Left renal pelvis (tissue), 4 donors: ENCODE measurements around the gene NDP. TPM values are rescaled to one million over a fixed set of nuclear protein-coding genes. Genes with fewer than 3 reads are reported as not detected.

Experiments used
- DNase-seq, 4 donors: peaks; one replicate each; pipeline ENCODE4 v3.0.0-alpha.2; 2013; ENCODE audit warnings: low read depth in 4 of 4, low spot score in 3 of 4
- polyA plus RNA-seq, 4 donors: library from polyadenylated mRNA; unstranded; fragments of 120-200 nt; gene quantifications; one replicate each; pipeline ENCODE4 v1.2.1, GENCODE V29; 2013; ENCODE audit not compliant: insufficient read length in 4 of 4

Gene NDP, protein sequence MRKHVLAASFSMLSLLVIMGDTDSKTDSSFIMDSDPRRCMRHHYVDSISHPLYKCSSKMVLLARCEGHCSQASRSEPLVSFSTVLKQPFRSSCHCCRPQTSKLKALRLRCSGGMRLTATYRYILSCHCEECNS
- polyA plus RNA-seq = 1 to 10 TPM in 3 of 4 donors, under 1 TPM in 1; 0.98 to 4.1 (median 1.9) TPM

DNA sequence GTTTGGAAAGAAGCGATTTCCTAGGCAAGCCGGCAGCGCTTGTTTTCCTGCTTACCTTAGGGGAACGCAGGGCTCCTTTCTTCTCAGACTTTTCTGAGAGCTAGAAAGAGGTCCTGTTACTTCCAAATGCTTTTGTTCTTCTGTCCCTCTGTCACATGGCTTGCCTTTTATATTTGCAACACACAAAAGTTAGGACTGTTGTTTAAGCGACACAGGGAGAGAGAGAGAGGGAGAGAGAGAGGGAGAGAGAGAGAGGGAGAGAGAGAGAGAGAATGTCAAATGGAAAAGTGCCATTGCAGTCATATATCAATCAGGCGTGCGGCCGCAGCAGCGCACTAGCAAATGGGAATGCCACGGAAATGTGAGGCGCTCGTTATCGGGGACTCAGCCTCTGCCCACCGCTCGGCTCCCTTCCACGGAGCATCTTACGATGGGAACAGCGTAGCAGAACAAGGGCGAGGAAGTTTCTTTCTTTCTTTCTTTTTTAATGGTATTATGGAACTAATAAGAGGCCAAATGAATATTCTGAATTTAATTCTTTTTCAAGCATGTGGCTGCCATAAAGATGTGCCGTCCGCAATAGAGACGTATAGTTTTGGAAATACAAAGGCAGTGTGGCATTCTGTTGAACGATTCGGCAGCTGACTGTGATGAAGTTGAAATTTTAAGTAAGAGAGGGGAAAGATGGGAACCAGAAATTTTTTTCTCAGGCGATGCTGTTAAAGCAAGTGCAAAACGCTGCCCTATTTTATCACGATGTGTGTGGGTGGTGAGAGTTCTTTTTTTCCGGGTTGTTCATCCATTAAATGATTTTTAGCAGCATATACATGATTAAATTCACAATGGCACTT lies at the start of gene NDP:
NDP (minus strand) TSS at position 142 of the 851 bp plus-strand sequence. CDS start 14,745 bp downstream, outside the sequence.
- DNase-seq = no peak

DNA sequence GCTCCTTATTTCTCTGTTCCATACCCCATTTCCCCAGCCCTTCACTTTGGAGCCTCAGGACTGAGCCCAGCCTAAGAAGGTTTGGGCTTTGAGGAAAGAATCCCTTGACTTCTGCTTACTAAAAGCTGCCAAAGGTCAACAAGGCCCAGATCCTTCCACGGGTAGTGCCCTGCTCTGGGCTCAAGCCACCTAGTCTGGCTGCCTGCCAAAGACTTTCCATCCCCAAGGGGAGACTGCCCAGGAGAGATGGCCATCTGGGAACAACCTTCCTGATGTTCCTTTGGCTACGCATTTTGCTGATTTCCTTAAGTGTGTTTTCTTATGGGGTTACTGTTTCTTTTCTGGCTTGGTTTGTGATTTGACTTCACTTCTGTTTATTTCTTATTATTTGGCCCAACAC lies 49.8 kb upstream of the NDP start:
- DNase-seq = no peak

DNA sequence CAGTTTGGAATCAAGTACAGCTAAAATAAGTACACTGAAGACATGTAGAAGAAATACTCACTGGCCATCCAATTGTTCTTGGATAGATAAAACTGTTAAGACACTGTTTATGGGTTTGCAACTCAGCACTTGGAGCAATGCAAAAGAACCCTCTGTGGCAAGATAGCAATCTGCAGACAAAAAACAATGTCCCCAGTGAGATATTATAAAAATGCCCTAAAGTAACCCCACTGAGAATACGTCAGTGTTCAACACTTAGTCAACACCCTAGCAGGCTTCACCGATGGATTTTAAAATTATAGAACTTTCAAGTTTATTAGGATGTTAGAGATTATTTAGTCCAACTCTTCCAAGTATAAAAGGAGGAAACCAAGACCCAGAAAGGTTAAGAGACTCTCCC lies 47.5 kb upstream of the NDP start:
- no peak for DNase-seq

DNA sequence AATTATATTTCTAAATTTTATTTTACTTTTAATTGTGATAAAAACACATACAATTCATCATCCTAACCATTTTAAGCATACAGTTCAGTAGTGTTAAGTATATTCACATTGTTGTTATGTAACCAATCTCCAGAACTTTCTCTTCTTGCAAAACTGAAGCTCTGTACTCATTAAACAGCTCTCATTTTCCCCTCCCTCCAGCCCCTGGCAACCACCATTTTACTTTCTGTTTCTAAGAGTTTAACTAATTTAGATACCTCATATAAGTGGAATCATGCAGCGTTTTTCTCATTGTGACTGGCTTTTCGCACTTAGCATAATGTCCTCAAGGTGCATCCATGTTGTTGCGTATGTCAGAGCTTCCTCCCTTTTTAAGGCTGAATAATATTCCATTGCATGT lies 46.7 kb upstream of the NDP start:
- no peak for DNase-seq

DNA sequence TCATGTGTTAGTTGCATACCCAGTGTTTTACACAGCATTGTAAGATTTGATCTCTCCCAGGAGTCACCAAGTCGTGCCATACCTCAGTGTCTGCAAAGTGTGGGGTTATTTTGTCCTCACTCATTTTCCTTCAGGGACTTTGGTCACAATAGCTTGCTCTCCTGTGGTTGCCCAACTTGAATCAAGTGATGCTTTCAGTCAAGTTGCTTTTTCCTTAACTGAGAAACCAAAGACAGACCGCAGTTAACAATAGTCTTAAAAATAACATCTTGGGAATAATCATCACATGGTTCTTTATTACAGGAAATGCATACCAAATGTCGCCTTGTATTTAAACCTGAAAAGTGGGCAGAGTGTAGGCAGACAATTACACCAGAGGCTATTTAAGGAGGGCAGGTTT lies 44.5 kb upstream of the NDP start:
- no peak for DNase-seq

DNA sequence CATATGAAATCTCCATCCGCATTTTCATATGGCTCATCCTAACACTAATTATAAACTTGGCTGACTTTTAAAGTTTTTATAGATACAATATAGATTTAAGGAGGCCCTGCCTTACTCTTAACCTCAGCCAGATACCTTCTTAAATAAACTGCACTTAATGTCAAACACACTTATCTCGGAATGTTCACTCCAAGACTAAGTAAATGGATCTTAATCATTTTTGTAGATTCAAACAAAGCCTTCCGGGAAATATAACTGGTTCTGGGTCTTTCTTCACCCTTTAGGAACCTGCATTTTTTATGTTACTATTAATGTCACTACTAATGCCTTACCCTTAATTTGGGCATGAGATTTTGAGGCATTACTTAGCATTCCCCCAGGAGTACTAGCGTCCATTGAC lies 43.7 kb upstream of the NDP start:
- DNase-seq = no peak

DNA sequence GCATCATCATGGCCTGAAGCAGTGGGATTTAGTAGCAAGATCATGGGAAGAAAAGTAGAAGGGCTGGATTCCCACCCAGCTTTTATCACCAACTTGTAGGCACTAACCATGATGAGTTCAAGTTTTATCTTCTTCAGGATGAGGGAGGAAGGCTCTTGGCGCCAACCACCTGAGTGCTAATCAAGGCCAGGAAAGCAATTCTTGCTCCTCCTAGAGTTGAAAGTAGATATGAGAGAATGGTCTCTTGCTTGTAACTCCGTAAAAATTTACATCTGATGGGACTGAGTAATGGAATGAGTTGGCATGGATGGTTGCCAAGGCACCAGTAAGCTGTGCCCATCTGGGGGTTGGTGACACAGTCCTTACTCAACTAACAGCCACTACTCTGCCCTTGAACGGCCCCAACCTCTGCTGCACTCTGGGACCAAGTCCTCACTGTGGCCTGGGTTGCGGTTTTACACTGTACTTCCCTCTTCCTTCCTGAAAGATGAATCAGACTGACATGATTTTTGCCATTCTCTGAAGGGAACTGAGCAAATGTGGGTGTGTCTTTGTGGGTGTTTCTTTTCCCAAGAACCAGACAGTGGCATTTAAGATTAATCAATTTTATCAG lies 39.4 kb upstream of the NDP start:
- DNase-seq = no peak

DNA sequence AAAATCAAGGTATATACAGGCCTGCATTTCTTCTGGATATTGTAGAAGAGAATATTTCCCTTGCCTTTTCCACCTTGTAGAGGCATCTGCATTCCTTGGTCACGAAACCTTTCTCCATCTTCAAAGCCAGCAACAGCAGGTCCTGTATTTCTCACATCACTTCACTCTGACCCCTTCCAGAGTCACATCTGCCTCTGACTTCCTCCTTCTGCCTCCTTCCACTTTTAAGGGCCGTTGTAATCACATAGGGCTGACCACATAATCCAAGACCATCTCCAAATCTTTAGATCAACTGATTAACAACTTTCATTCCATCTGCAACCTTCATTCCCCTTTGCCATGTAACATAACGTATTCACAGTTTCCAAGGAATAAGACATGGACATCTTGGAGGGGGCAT lies 38.3 kb upstream of the NDP start:
- no peak for DNase-seq

DNA sequence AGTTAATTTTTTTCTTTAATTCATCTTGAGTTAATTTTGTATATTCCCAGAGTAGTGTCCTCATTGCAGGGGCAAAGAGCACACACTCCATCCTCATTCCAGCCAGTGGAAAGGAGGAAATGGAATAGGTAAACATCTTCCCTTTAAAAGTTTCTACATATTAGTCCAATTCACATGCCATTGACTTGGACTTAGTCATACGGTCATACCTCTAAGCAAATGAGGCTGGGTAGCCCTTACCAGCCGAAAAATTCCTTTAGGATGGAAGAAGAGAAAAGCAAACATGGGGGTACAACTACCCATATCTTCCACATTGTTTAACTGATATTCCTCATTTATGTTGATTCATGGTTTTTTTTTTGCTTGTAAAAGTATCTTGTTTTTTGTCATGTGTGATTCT lies 37.4 kb upstream of the NDP start:
- no peak for DNase-seq

DNA sequence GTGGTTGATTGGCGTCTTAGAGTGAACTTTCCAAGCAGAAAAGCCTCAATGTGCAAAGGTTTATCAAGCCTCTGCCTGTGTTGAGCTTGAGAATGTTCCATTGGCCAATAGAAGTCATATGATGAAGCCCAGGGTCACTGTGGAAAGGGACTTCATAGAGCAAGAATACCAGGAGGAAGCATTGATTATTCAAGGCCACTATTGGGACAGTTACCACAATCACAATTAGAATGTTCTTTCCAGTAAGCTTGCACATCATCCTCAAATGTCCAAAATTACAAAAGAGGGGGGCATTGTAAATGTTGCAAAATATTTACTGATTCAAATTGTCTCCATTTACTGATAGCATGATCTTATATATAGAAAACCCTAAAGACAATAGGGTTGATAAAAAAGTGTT lies 32.9 kb upstream of the NDP start:
- no peak for DNase-seq

DNA sequence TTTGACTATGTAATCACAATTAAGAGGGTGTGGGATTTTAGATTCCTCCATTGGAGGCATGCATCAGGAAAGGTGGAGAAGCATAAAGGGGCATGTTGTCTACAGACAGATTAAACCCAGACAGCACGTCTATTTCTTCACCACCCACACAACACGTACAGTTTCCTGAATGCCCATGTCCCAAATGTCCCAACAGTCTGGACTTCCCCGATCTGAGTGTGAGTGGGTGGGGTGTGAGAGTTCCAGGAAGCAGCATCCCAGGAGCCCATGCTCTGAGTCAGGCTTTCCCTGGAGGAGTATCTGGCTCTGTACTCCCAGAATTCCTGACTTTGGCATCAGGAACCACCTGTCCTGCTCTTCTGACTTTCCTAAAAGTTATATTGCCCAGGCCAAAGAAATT lies 30.8 kb upstream of the NDP start:
- DNase-seq = no peak

DNA sequence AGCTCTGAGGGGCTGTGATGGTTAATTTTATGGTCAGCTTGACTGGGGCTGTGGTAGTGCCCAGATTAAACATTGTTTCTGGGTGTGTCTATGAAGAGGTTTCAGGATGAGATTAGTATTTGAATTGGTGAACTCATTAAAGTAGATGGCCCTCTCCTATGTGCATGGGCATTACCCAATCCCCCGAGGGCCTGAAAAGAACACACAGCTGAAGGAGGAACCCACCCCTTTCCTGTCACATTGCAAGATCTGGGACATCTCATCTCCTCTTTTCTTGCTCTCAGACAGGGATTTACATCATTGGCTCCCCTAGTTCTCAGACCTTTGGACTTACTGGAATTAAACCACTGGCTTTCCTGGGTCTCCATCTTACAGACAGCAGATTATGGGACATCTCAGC lies 29.4 kb upstream of the NDP start:
- DNase-seq = no peak

DNA sequence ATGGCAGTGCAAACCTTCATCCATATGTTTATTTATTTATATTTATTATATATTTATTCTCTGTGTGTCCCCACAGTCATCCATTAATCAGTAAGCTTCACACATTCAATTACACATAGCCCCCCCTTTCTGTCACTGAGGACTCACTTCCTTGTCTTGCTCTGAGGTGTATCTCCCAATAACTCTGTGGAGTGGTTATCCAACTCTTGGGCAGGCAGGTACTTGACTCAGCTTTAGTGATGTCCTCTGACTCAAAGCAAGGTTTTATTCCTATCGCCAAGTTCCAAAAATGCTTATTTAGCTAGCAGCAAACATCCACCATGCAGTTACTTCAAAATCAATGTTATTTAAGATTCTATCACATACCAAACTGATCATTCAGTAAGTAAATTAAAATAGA lies 25.2 kb upstream of the NDP start:
- DNase-seq = no peak

DNA sequence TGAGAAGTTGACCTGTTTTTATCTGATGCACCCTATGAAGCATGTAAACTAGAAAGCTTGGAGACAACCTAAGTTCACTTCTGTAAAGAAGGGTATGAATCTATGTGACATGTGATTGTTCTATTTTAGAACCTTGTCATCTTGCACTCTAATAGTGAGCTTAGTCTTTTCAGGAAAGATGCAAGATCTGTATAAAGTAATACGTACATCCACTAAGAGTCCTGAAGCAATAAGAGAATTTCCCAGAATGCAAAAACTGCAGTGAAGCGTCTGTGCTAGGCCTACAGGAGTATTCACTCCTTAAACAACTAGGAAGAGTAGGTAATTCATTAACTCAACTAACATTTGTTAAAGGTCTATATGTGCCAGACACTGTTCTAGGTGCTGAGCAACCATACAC lies 23.3 kb upstream of the NDP start:
- DNase-seq = no peak

DNA sequence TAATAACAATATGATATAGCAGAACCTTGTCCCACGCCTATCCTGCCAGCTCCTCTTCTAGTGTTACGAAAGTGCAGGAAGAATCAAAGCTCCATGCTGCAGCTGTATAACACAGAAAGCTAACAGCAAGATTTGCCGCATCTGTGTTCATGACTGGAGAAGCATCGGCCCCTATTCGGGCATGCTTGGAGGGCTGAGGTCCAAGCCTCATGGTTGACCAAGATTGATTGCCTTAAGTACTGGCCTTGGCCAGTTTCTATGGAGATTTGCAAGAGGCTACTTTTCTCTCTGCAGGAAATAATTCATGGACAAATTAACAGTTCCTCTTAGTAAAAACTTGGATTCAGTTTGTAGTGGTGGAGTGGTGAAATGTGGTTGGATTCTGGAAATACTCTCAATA lies 12.9 kb upstream of the NDP start:
- no peak for DNase-seq

DNA sequence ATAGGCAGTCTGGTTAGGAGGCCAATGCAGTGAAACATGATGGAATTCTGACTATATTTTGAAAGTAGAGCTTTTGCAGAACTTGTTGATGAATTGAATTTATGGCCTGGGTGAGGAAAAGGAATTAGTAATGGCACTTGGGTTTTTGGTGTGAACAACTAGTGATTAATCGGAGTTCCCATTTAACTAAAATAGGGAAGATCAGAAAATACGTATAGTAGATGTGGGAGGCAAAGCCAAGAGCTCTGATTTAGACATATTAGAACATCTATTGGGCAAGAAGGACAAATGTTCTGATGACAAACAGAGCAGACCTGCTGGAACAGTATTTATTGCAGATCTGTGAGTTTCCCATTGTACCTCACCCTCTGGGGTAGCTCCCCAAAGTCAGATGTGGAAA lies 12.3 kb upstream of the NDP start:
- DNase-seq = no peak

DNA sequence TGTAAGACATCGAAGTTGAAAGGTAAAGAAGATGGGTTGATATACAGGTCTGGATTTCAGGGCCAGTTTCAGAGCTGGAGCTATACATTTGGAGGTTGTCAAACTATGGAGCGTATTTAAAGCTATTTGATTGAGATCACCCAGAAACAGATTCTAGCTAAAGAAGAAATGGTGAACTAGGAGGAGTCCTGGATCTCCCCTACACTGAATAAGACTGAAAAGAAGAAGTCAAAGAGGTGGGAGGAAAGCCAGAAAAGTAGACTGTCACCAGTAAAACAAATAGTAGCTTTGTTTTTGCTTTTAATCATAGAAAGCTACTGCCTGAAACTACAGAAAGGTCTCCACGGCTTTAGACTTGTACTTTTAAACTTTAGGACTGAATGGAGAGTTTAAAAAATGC lies 5.0 kb upstream of the NDP start:
- DNase-seq = no peak

DNA sequence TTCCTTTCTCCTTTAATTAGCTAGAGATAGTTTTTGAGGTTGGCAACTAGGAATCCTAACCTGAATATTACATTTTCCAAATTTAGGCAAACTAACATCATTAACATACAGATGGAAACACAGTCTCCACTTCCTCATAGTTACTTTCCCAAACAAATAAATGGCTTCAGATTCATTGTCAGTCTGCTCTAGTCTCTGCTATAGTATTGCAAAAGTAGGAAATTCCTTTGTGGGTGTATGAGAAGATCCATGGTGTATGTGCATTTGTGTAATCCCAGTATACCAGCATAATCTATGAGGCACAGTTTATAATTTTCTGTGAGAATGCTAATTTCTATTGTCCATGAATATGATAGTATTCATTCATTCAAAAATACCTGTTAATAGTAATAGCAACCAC lies 3.0 kb upstream of the NDP start:
- DNase-seq = no peak

DNA sequence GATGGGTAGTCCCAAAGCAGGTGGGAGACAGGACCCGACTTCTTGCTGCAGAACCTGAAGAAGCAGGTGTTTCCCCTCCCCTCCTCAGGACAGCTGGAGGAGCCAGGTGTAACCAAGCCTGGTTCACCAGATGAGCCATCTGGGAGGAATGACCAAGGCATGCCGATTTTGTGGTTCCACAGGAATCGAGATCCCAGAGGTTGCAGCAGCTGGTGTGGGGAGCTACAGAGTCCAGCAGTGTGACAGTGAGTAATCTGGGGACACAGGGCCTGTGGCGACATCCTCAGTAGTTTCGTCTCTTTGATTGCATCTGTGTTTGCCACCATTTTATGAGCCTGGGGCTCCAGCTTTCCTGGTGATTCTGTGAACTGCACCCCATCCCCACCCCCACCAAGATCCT lies 2.6 kb upstream of the NDP start:
- no peak for DNase-seq

DNA sequence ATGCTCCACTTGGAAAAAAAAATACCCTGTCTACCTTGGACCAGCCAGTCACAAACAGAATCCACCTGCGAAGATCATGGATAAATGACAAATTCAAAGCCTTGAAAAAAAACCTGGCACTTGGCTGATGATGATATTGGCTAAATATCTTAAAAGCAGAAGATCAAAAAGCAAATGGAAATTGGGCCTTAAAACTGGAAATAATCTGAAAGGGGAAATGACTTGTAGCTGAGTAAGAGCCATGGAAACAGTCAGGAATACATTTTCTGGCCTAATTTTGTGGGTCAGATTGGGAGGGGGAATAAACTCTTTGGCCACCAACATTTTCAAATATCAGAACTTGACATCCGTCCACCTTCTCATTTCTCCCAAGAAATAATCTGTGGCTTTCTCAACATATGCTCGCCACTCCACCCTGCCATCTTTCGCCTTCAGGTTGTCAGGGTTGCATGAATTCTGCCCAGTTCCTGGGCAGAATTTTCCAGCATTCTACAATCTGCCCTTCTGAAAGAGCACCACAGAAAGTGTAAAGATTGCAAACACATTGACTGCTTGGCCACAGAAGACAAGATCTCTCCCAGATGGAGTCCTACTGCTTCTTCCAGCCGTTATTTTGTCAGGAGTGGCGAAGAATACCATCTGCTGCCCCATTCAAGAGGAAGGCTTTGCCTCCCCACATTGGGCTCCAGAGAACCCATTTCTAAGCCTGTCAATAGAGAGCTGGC lies 1.7 kb upstream of the NDP start:
- no peak for DNase-seq

DNA sequence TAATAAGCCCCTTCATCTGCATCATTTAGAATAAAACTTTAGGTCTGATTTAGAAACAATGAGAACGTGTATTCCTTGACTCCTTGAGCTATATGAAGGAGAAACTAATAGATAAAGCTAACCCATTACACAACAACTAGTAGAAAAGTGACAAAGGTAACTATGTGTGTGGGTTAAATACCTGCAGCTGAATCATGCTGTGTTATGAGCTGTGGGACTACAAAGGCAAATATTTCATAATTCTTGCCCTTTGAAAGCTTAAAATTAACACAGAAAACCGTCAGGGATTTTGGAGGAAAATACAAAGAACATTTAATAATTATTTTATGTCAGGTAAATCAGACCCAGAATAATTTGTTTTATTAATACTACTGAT lies 898 bp upstream of the NDP start:
- no peak for DNase-seq
